ENCODE data around the gene CD82. TPM values are rescaled to one million over a fixed set of nuclear protein-coding genes. Genes with fewer than 3 reads are reported as not detected.
A peak's percentile ranks its signal among the peaks of the same experiment; 100 is the strongest.

CD82 gene
- total and polyA plus RNA-seq, 2 donors (not counting 1 experiment from before 2014, with no cell fraction given) = 192 to 438 TPM

DNA sequence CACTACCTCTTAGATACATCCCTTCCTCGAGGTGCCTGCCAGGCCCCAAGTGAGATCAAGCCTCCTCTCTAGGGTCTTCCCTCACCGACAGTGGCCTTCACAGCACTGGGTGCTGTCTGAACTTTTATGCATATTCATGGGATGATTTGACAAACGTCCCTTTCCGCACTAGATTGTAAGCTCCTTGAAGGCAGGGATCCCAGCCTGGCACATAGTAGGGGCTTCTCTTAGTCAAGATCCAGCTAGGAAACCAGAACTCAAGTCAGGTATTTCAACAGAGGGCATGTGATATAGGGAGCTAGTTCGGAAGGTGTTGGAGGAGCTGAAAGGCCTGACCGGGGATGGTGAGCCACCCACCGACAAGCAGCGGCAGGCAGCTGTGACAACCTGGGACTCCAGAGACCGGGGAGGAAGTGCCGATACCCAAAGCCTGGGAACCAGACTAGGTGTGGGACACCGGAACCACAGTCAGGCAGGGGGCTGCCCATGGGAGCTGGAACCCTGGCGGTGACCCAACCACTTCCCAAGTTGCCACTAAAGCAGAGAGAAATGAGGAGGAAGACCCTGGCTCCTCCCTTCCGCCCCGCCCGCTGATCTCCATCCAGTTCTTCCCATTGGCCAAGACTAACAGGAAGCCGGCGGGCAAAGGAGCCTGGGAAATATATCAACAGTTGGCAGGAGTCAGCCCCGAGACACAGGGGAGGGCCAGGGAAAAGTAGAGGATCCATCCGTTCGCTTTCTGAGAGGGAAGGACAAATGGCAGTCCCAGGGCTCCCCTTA, 39.8 kb upstream of the CD82 start:
- WGBS (ENCODE audit: insufficient coverage) = 97% methylated on average over 19 of the region's 20 CpGs
- H3K9me3 Mint-ChIP-seq (ENCODE audit: insufficient read depth) = no peaks in the 10 kb centered on the region

GRCh38 chr11:44526438-44526837, 39.0 kb upstream of the CD82 start:
- no peak for TF ChIP-seq EZH2 (IDR thresholded peaks at IDR 0.05; ENCODE audit: borderline replicate concordance, insufficient read depth, low read depth, low read length, poor library complexity, severe bottlenecking)
- TF ChIP-seq, protein P1, sequence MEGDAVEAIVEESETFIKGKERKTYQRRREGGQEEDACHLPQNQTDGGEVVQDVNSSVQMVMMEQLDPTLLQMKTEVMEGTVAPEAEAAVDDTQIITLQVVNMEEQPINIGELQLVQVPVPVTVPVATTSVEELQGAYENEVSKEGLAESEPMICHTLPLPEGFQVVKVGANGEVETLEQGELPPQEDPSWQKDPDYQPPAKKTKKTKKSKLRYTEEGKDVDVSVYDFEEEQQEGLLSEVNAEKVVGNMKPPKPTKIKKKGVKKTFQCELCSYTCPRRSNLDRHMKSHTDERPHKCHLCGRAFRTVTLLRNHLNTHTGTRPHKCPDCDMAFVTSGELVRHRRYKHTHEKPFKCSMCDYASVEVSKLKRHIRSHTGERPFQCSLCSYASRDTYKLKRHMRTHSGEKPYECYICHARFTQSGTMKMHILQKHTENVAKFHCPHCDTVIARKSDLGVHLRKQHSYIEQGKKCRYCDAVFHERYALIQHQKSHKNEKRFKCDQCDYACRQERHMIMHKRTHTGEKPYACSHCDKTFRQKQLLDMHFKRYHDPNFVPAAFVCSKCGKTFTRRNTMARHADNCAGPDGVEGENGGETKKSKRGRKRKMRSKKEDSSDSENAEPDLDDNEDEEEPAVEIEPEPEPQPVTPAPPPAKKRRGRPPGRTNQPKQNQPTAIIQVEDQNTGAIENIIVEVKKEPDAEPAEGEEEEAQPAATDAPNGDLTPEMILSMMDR (IDR thresholded peaks at IDR 0.05) = no peak
- Histone ChIP-seq H3K9me3 (ENCODE audit: control extremely low read depth in 1 of 3, control insufficient read depth in 2 of 3, insufficient read depth in 1 of 3, low read length in 2 of 3) (peaks cover 0 to 10% (median 0%) of the 10 kb centered on the region in 3 donors), H3K79me2 (ENCODE audit: control insufficient read depth, insufficient read depth, low read length) (no peaks in the 10 kb centered on the region), H3K36me3 (replicated peaks in 1 of 2; ENCODE audit: control extremely low read depth in 1 of 2, control insufficient read depth in 1 of 2, extremely low read depth in 1 of 2, insufficient read depth in 2 of 2, low read length in 1 of 2) (no peaks in the 10 kb centered on the region), H3K4me2 (replicated peaks; ENCODE audit: low read depth, low read length, poor library complexity, severe bottlenecking) (no peak overlapping the region), H3K4me1 (ENCODE audit: control insufficient read depth in 2 of 2, insufficient read depth in 2 of 2, low read length in 2 of 2) (no peaks in the 10 kb centered on the region), H2AFZ (ENCODE audit: insufficient read depth, low read depth, low read length, poor library complexity, severe bottlenecking) (no peak overlapping the region), H3K4me3 (ENCODE audit: control extremely low read depth in 1 of 5, extremely low read depth in 1 of 5, insufficient read depth in 1 of 5, low read depth in 2 of 5, low read length in 4 of 5) (no peak overlapping the region), H3K9ac (ENCODE audit: low read length) (no peak overlapping the region), H3K27ac (ENCODE audit: low read length in 2 of 2) (no peak overlapping the region), H4K20me1 (ENCODE audit: control insufficient read depth, insufficient read depth, low read length, poor library complexity, severe bottlenecking) (no peaks in the 10 kb centered on the region), H3K27me3 (replicated peaks in 1 of 4; ENCODE audit: control extremely low read depth in 1 of 4, control insufficient read depth in 3 of 4, insufficient read depth in 4 of 4, low read length in 3 of 4) (peaks cover 0 to 20% (median 5%) of the 10 kb centered on the region in 4 experiments)
- DNase-seq (no peak), ATAC-seq (ENCODE audit: low read depth) (no peak)
- H3K4me1 Mint-ChIP-seq = peaks cover 5% of the 10 kb centered on the region
- intact Hi-C loops (cut with micrococcal nuclease) = no loop called here
- ChIA-PET POLR2A (no interaction called here), CTCF (interaction anchor here (1.1 to 4.3 kb wide), 3 partner anchors 8 to 90 kb away, joined by 3 to 54 read pairs (median 6); no protein-coding TSS in a partner anchor)
- H3K27me3 Mint-ChIP-seq = peaks cover 45% of the 10 kb centered on the region
- H3K9me3 Mint-ChIP-seq (ENCODE audit: insufficient read depth) = no peaks in the 10 kb centered on the region
- H3K4me3 Mint-ChIP-seq = no peak overlapping the region
- 51% methylated on average over 10 of the region's 12 CpGs for whole genome bisulfite sequencing (ENCODE audit: insufficient coverage)
- no peak overlapping the region for H3K27ac Mint-ChIP-seq

More for the DNA sequence above, 39.8 kb upstream of the CD82 start:
- no peak overlapping the region for H3K9ac ChIP-seq (ENCODE audit: low read length)
- Mint-ChIP-seq H3K4me3 (no peak overlapping the region), H3K27ac (peak overlapping the region; percentile 26), H3K4me1 (peaks cover 3% of the 10 kb centered on the region), H3K27me3 (peaks cover 47% of the 10 kb centered on the region)
- no peak overlapping the region for H3K4me3 ChIP-seq (ENCODE audit: control extremely low read depth in 1 of 5, extremely low read depth in 1 of 5, insufficient read depth in 1 of 5, low read depth in 2 of 5, low read length in 4 of 5)
- H3K27ac ChIP-seq (ENCODE audit: low read length in 2 of 2) = no peak overlapping the region
- POLR2A ChIA-PET = no interaction called here
- intact Hi-C loops (cut with micrococcal nuclease) = no loop called here
- peaks cover 0 to 11% (median 0%) of the 10 kb centered on the region in 3 donors for H3K9me3 ChIP-seq (ENCODE audit: control extremely low read depth in 1 of 3, control insufficient read depth in 2 of 3, insufficient read depth in 1 of 3, low read length in 2 of 3)
- H3K79me2 ChIP-seq (ENCODE audit: control insufficient read depth, insufficient read depth, low read length) = no peaks in the 10 kb centered on the region
- H4K20me1 ChIP-seq (ENCODE audit: control insufficient read depth, insufficient read depth, low read length, poor library complexity, severe bottlenecking) = no peaks in the 10 kb centered on the region
- no peak for TF ChIP-seq EZH2 (IDR thresholded peaks at IDR 0.05; ENCODE audit: borderline replicate concordance, insufficient read depth, low read depth, low read length, poor library complexity, severe bottlenecking)
- TF ChIP-seq, protein P1 (IDR thresholded peaks at IDR 0.05) = no peak
- CTCF ChIA-PET = interaction anchor here (1.2 to 4.3 kb wide), 5 partner anchors 9 to 385 kb away, joined by 3 to 54 read pairs (median 6); no protein-coding TSS in a partner anchor
- DNase-seq = no peak
- ATAC-seq (ENCODE audit: low read depth) = no peak
- H3K4me2 ChIP-seq (replicated peaks; ENCODE audit: low read depth, low read length, poor library complexity, severe bottlenecking) = no peak overlapping the region
- no peak overlapping the region for H2AFZ ChIP-seq (ENCODE audit: insufficient read depth, low read depth, low read length, poor library complexity, severe bottlenecking)
- no peaks in the 10 kb centered on the region for H3K36me3 ChIP-seq (replicated peaks in 1 of 2; ENCODE audit: control extremely low read depth in 1 of 2, control insufficient read depth in 1 of 2, extremely low read depth in 1 of 2, insufficient read depth in 2 of 2, low read length in 1 of 2)
- H3K4me1 ChIP-seq (ENCODE audit: control insufficient read depth in 2 of 2, insufficient read depth in 2 of 2, low read length in 2 of 2) = no peaks in the 10 kb centered on the region
- peaks cover 0 to 20% (median 5%) of the 10 kb centered on the region in 4 experiments for H3K27me3 ChIP-seq (replicated peaks in 1 of 4; ENCODE audit: control extremely low read depth in 1 of 4, control insufficient read depth in 3 of 4, insufficient read depth in 4 of 4, low read length in 3 of 4)
